ENCODE results near the gene CREBZF.

The CREBZF gene

DNA sequence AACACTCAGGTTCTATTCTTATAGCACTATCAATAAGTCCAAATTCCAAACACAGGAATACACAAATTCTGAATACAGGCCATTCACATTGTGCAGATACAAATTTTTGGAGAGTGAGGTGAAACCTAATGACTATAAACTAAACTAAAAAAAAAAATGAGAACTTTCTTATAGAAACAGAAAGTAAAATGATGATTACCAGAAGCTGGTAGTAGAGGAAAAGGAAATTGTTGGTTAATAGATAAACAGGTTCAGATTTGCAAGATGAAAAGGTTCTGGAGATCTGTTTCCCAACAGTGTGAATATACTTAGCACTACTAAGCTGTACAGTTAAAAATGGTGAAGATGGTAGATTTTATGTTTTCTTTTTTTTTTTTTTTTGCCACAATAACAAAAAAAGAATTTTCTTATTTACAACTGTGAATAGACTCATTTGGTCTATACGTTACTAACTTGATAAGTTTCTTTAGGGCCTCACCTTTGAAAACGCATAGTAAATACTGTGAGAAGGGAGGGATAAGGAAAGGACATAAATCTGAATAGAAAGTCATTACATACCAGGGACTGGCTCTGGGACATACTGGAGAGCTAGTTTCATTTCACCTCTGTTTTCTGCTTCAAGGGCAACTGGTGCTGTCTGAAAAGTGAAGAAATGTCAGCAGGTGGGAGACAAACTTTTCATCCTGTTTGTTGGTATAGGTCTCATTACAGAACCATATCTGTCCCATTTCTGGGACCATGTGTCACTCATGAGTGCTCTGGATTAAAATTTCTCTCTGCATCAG lies 35.2 kb upstream of the CREBZF start:
- no peak overlapping the region for H3K4me3 ChIP-seq (ENCODE audit: low read depth, low read length)
- TF ChIP-seq, protein P1, sequence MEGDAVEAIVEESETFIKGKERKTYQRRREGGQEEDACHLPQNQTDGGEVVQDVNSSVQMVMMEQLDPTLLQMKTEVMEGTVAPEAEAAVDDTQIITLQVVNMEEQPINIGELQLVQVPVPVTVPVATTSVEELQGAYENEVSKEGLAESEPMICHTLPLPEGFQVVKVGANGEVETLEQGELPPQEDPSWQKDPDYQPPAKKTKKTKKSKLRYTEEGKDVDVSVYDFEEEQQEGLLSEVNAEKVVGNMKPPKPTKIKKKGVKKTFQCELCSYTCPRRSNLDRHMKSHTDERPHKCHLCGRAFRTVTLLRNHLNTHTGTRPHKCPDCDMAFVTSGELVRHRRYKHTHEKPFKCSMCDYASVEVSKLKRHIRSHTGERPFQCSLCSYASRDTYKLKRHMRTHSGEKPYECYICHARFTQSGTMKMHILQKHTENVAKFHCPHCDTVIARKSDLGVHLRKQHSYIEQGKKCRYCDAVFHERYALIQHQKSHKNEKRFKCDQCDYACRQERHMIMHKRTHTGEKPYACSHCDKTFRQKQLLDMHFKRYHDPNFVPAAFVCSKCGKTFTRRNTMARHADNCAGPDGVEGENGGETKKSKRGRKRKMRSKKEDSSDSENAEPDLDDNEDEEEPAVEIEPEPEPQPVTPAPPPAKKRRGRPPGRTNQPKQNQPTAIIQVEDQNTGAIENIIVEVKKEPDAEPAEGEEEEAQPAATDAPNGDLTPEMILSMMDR (IDR thresholded peaks at IDR 0.05; ENCODE audit: control insufficient read depth, extremely low read depth, insufficient read depth) = no peak
- no peak for DNase-seq (ENCODE audit: low read depth)

DNA sequence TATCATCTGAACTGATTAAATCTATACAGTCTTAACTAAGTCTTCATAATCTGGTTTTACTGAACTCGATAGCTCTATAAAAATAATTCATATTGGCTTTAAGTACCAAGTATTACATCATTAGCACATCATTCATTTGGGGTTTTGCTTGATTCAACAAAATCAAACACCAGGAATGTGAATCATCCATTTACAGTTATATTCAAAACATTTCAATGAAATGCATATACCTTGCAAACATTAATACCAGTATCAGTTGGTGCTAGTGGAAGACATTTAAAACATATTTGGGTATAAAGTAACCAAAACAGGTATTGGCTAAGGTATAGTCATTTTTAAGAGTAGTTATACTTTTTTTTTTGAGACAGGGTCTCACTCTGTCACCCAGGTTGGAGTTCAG lies 33.3 kb upstream of the CREBZF start:
- TF ChIP-seq, protein P1 (IDR thresholded peaks at IDR 0.05; ENCODE audit: control insufficient read depth, extremely low read depth, insufficient read depth) = no peak
- no peak for DNase-seq (ENCODE audit: low read depth)
- H3K4me3 ChIP-seq (ENCODE audit: low read depth, low read length) = no peak overlapping the region

DNA sequence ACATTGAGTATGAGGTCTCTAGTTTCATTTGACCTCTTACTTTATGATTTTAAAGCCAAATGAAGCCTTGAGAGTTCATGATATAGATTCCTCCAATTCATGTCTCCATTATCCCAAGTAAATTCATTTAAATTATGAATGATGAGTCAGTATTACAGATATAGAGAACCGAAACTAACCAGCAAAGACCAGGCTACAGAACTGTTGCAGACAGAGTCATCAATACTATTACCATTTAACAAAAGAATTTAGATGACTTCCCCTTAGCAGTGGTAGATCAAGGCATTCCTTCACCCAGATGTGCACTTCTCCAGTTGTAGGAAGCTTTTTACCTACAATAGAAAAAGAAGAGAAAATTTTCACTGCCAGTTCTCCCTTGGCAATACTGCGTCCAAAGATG lies 32.8 kb upstream of the CREBZF start:
- TF ChIP-seq, protein P1 (IDR thresholded peaks at IDR 0.05; ENCODE audit: control insufficient read depth, extremely low read depth, insufficient read depth) = no peak
- DNase-seq (ENCODE audit: low read depth) = no peak
- H3K4me3 ChIP-seq (ENCODE audit: low read depth, low read length) = no peak overlapping the region

DNA sequence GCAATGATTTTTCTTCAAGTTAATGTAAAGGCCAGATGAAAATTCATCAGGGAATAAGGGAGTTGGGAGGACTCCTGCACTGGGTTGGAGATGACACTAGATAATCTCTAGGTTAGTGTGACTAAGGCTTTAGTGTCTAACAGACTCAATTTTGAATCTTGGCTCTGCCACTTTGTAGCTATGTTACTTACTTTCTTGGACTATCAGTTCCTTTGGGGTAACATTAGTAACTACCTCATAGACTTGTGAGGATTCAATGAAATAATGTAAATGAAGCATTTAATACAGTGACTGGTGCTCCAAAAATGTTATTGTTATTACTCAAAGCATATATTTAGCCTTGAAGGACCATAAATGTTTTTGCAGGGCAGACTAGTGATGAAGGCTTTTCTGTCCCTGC lies 30.6 kb upstream of the CREBZF start:
- H3K4me3 ChIP-seq (ENCODE audit: low read depth, low read length) = no peak overlapping the region
- DNase-seq (ENCODE audit: low read depth) = no peak
- TF ChIP-seq, protein P1 (IDR thresholded peaks at IDR 0.05; ENCODE audit: control insufficient read depth, extremely low read depth, insufficient read depth) = no peak

DNA sequence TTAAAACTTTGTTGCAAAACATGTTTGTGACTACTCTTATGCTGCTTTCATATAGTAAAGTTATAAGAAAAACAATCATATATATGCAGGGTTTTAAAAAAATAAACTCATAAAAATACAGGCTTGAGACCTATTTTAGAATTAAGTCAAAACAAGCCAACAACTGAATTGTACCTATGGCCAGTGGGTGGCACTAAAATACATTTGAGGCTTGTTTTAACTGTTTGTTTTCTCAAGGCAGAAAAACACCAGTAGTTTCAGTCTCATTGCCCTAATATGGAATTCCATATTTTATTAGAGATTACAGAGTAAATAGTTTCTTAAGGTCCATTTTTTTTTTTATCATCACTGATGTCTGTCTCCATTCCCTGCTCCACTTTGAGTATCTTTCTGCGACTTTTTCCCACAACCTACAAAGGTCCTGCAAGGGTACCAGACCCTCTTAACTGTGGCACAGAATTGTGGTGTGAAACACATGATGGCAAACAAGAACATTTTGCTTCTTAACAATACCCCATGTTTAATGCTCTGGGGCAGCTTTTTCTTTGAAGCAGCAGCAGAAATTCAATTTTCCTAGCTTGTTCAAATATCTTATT lies 29.6 kb upstream of the CREBZF start:
- TF ChIP-seq, protein P1 (IDR thresholded peaks at IDR 0.05; ENCODE audit: control insufficient read depth, extremely low read depth, insufficient read depth) = peak; percentile 88

DNA sequence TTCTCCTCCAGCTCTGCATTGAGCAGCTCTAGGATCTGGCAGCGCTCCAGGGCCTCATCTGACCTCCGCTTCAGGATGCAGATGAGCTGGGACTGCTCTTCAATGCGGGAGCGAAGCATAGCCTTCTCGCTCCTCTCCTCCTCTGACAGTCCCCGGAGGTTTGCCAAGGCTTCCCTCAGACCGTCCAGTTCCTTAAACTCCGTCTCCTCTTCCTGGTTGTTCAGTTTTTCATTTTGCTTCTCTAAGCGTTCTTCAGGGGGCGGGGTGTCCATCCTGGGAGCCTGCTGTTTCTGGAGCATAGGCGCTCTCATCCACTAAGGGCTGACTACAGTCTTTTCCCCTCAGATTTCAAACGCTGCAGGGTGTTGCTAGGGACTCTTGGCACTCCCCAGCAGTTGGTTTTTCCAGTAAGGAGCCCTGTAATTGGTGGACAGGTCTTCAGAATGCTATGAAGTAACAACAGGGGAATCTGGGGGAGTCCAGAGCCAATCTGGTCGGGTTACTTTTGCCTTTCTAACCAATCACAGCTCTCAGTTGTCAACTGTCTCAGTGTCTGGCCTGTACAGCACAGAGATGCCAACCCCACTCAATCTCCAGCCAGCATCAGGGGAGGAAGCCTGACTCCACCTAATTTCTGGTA lies 21.0 kb upstream of the CREBZF start, which contains the start of gene CCDC89:
TSS of gene CCDC89 (minus strand) at position 376 of the 640 bp plus-strand sequence. CDS start at position 311, 65 bp downstream.
- H3K4me3 ChIP-seq (ENCODE audit: low read depth, low read length) = no peak within 1 kb of the TSS
- TF ChIP-seq, protein P1 (IDR thresholded peaks at IDR 0.05; ENCODE audit: control insufficient read depth, extremely low read depth, insufficient read depth) = no peak
- DNase-seq (ENCODE audit: low read depth) = no peak

More for the DNA sequence above, 29.6 kb upstream of the CREBZF start:
- peak; percentile 50 for DNase-seq (ENCODE audit: low read depth)
- H3K4me3 ChIP-seq (ENCODE audit: low read depth, low read length) = no peak overlapping the region

All from LNCaP clone FGC (cell line).